HepG2 (cell line): ENCODE measurements around the gene HS3ST4. TPM values are rescaled to one million over a fixed set of nuclear protein-coding genes. Genes with fewer than 3 reads are reported as not detected.

ENCODE experiments used
- ATAC-seq: fragments of 200-7000 bp; cut with Tn5 transposase; 3 replicates; pipeline ENCODE4 v1.9.1; 2020; ENCODE audit warnings: mild to moderate bottlenecking, moderate library complexity
- BruUV-seq: library from RNA; stranded (reverse); fragments of 400-500 nt; replicated peaks from 2 replicates; lab custom pipeline; 2021; lab: Mats Ljungman, UMichigan
- CTCF ChIA-PET: fragments of 300-600 bp; formaldehyde crosslinking; extraction: SDS; loops from one replicate; lab custom pipeline; 2021; ENCODE audit warnings: low total read pairs, inconsistent platforms, low intra/inter-chr PET ratio; lab: Yijun Ruan, JAX
- POLR2A ChIA-PET: fragments of 350-600 bp; sonication (Branson Sonifier 250); formaldehyde crosslinking; loops from one replicate; lab custom pipeline; 2020; ENCODE audit warnings: antibody characterized with exemption, inconsistent platforms; lab: Yijun Ruan, JAX
- DNase-seq: peaks from one replicate; pipeline ENCODE4 v3.0.0-alpha.2; 2015; ENCODE audit warnings: low spot score
- FAIRE-seq: peaks from 3 replicates; lab custom pipeline; 2011; peaks lifted over from hg19 to GRCh38; lab: Jason Lieb, UNC
- H2AFZ ChIP-seq: one replicate; pipeline ENCODE4 v1.6.1; 2011; ENCODE audit warnings: low read length, inconsistent platforms
- H3K27ac ChIP-seq: fragments of 300-600 bp; 3 replicates; pipeline ENCODE4 v1.8.0; 2011; ENCODE audit warnings: mixed run types, mild to moderate bottlenecking, mixed read lengths, low read length, inconsistent platforms; ENCODE audit not compliant: insufficient read depth; ENCODE audit errors: extremely low read length
- H3K27me3 ChIP-seq, 2 experiments: fragments of 200-600 bp in 1 of 2; 2 replicates in 1 of 2; 3 replicates in 1 of 2; pipeline versions ENCODE4 v1.6.0 to v1.8.0; 2011; ENCODE audit warnings: low read length in 2 of 2, mild to moderate bottlenecking in 2 of 2, moderate library complexity in 2 of 2, inconsistent platforms in 1 of 2; ENCODE audit not compliant: insufficient read depth in 2 of 2, control insufficient read depth in 1 of 2
- H3K36me3 ChIP-seq, 2 experiments: fragments of 200-600 bp in 1 of 2; replicated peaks in 1 of 2; 2 replicates in 1 of 2; 3 replicates in 1 of 2; pipeline versions ENCODE4 v1.5.1 to v1.8.0; 2011; ENCODE audit warnings: low read length in 2 of 2, inconsistent platforms in 1 of 2; ENCODE audit not compliant: insufficient read depth in 2 of 2, control insufficient read depth in 1 of 2
- H3K4me1 ChIP-seq: 2 replicates; pipeline ENCODE4 v1.5.1; 2012; ENCODE audit warnings: low read length, inconsistent platforms; ENCODE audit not compliant: insufficient read depth
- H3K4me2 ChIP-seq: 2 replicates; pipeline ENCODE4 v1.6.0; 2011; ENCODE audit warnings: low read depth, low read length, inconsistent platforms
- H3K4me3 ChIP-seq, 3 experiments: fragments of 200-600 bp in 1 of 3; sonication (generic), shearing (Covaris generic) in 1 of 3; replicated peaks in 1 of 3; 2 replicates each; pipeline ENCODE4 v1.5.1; 2011 to 2016; ENCODE audit warnings: low read length in 3 of 3, inconsistent platforms in 2 of 3, low read depth in 2 of 3, mild to moderate bottlenecking in 2 of 3, control low read depth in 1 of 3, mixed read lengths in 1 of 3; ENCODE audit not compliant: insufficient read depth in 1 of 3
- H3K79me2 ChIP-seq: one replicate; pipeline ENCODE4 v1.6.1; 2011; ENCODE audit warnings: low read length, inconsistent platforms; ENCODE audit not compliant: insufficient read depth
- H3K9ac ChIP-seq: 2 replicates; pipeline ENCODE4 v1.6.0; 2011; ENCODE audit warnings: mild to moderate bottlenecking, low read depth, low read length, inconsistent platforms; ENCODE audit not compliant: insufficient read depth
- H3K9me3 ChIP-seq: 2 replicates; pipeline ENCODE4 v1.5.1; 2012; ENCODE audit warnings: mild to moderate bottlenecking, low read length
- H4K20me1 ChIP-seq: 2 replicates; pipeline ENCODE4 v1.6.0; 2011; ENCODE audit warnings: inconsistent platforms, mild to moderate bottlenecking, low read length, moderate library complexity; ENCODE audit not compliant: insufficient read depth
- ARID3A ChIP-seq: IDR thresholded peaks from 2 replicates; pipeline ENCODE4 v1.6.1; 2012; ENCODE audit warnings: low read depth, low read length, improper control_type of control experiment
- ELF1 ChIP-seq: sonication (generic); formaldehyde crosslinking; IDR thresholded peaks from 2 replicates; pipeline ENCODE4 v1.4.0; 2020; ENCODE audit warnings: missing genetic modification reagents
- RAD21 ChIP-seq: fragments of 450-650 bp; formaldehyde crosslinking; IDR thresholded peaks from 2 replicates; pipeline ENCODE4 v1.5.0; 2020; ENCODE audit warnings: mild to moderate bottlenecking
- ZNF557 ChIP-seq: sonication (generic); formaldehyde crosslinking; IDR thresholded peaks from 2 replicates; pipeline ENCODE4 v1.4.0; 2020; ENCODE audit warnings: missing genetic modification reagents
- ZNF687 ChIP-seq: sonication (generic); formaldehyde crosslinking; IDR thresholded peaks from 2 replicates; pipeline ENCODE4 v1.5.1; 2020; ENCODE audit warnings: mild to moderate bottlenecking, missing genetic modification reagents, moderate library complexity
- WGBS: methylation state at CpG from one replicate; pipeline ENCODE4 v1.1.6; 2017; ENCODE audit warnings: low lambda C conversion rate; 5-methylcytosine and 5-hydroxymethylcytosine counted together
- in situ Hi-C: cut with HindIII; loops from 2 replicates; pipeline ENCODE4 v1.10.0; 2017; ENCODE audit warnings: low pct_unique_long_range_greater_than_20kb; ENCODE audit not compliant: extremely low pct_ligation_motif_present
- intact Hi-C: fragments of 100-400 bp; cut with micrococcal nuclease; formaldehyde crosslinking; loops from one replicate; pipeline ENCODE4 v1.10.0; 2022; ENCODE audit not compliant: unreplicated experiment
- microRNA counts: library from miRNA; unstranded; fragments of <30 nt; microRNA quantifications from one replicate; lab custom pipeline; 2015
- microRNA-seq: library from miRNA; unstranded; fragments of <30 nt; microRNA quantifications from one replicate; pipeline ENCODE4, GENCODE V29; 2020
- polyA plus RNA-seq, 8 experiments: library from polyadenylated mRNA; depleted of rRNA in 3 of 8; stranded (reverse) in 7 of 8; unstranded in 1 of 8; fragments of >200 nt; fragmentation: Illumina TruSeq in 4 of 8; extraction: Trizol in 4 of 8; gene quantifications; 2 replicates each; pipeline versions ENCODE4 v1.2.1 to v1.2.3, GENCODE V29; 2011 to 2016; ENCODE audit warnings: low read depth in 4 of 8, missing spikeins in 1 of 8, mixed read lengths in 1 of 8; ENCODE audit not compliant: insufficient read depth in 1 of 8
- small RNA-seq, 3 experiments: library from RNA; depleted of rRNA; stranded (forward); fragments of <200 nt; gene quantifications; one replicate each; pipeline ENCODE3, GENCODE V24; 2012; ENCODE audit warnings: low read depth in 2 of 3, low replicate concordance in 1 of 3; ENCODE audit not compliant: insufficient read length in 3 of 3, insufficient read depth in 2 of 3
- total RNA-seq, 5 experiments: library from RNA; depleted of rRNA; stranded (reverse); fragments of >200 nt; fragmentation: Illumina TruSeq; extraction: Trizol; gene quantifications; 2 replicates each; pipeline ENCODE4 v1.2.3, GENCODE V29; 2016; ENCODE audit warnings: low read depth in 1 of 5

HS3ST4 gene
- total and polyA plus RNA-seq, 2 of the 13 experiments (the other 11 are each of a cell fraction or from before 2014, with no cell fraction given): not detected

GRCh38 chr16:26178298-26178697 lies 486.5 kb downstream of the HS3ST4 start (continued):
- TF ChIP-seq ARID3A (no peak), ZNF687 (no peak), RAD21 (no peak)

GRCh38 chr16:26186091-26186615 lies 494.4 kb downstream of the HS3ST4 start:
- POLR2A ChIA-PET: no interaction called here
- in situ Hi-C loops: no loop called here
- Histone ChIP-seq H3K9me3 (peaks cover 20% of the 10 kb centered on the region), H2AFZ (no peak overlapping the region), H3K27me3 (no peaks in the 10 kb centered on the region), H4K20me1 (no peaks in the 10 kb centered on the region), H3K79me2 (no peaks in the 10 kb centered on the region), H3K4me2 (no peak overlapping the region), H3K4me1 (no peaks in the 10 kb centered on the region), H3K4me3 (no peak overlapping the region), H3K27ac (no peak overlapping the region), H3K9ac (no peak overlapping the region), H3K36me3 (no peaks in the 10 kb centered on the region)
- no TSS peak for BruUV-seq
- intact Hi-C loops: no loop called here
- DNase-seq (no peak), FAIRE-seq (no peak), ATAC-seq (no peak)
- CTCF ChIA-PET: no interaction called here
- TF ChIP-seq ZNF557: no peak
- TF ChIP-seq ELF1: no peak
- WGBS: 0% methylated on average over 1 of the region's 1 CpG

MicroRNAs within 50 kb of the gene (microRNA counts, 767-probe panel; counts per million panel counts)
- microRNA hsa-miR-548w (lab: Ali Mortazavi, UCI): not detected

Small RNAs within 50 kb of the gene (microRNA-seq; reads per million reads assigned to microRNA genes)
- gene MIR548W: not detected

Small RNAs within 50 kb of the gene (small RNA-seq; reads per million reads assigned to genes)
- gene HMGN2P3 (0 reads per million in 3 experiments), gene MIR548W (0 reads per million in 3 experiments), gene RNA5SP405 (0 reads per million in 3 experiments)
